Measurements from ENCODE around the gene CCDC14.
"Not testable (repeated sequence)": the region's sequence is repeated elsewhere in the genome, so short reads cannot be mapped to it uniquely, and the experiment has no call there.

The CCDC14 gene

DNA sequence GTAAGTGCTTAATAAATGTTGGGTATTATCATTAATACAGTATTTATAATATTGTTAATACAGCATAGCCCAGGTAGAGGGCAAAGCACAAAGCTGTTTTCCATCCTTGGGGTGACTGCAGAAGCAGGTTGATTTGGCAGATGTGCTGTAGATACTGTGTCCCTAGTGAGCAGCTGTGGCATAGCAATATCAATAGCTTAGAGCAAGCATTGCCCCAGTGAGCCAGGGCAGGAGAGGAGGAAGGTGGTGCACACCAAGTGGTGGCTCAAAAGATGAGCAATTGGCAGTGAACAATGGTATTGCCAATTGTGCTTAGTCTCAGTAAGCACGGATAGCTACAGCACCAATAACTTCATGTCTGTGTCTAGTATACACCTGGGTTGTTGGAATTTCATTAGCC is 5.8 kb upstream of the CCDC14 start:
- not testable (repeated sequence) for DNase-seq

- DNase-seq: not testable (repeated sequence)
Measured at GRCh38 chr3:123964793-123965192, 3.8 kb upstream of the CCDC14 start.

DNA sequence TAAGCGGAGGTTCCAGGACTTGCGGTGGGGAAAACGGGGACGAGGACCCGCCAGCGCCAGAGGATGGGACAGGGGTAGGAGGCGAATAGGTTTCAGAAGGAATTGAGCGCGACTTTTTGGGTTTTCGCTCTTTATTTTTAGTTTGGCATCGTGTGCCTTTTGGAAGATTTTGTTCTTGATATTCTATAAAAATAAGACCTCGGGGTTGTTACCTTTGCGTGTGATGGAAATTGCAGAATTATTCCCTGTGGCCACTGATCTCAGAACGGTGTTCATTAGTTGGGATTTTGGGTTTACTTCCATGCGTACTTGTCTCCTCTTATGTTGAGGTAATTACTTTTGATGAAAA is 453 bp upstream of the CCDC14 start:
- no peak for DNase-seq

GRCh38 chr3:123953735-123954134 is 7.3 kb downstream of the CCDC14 start:
- DNase-seq: no peak

DNA sequence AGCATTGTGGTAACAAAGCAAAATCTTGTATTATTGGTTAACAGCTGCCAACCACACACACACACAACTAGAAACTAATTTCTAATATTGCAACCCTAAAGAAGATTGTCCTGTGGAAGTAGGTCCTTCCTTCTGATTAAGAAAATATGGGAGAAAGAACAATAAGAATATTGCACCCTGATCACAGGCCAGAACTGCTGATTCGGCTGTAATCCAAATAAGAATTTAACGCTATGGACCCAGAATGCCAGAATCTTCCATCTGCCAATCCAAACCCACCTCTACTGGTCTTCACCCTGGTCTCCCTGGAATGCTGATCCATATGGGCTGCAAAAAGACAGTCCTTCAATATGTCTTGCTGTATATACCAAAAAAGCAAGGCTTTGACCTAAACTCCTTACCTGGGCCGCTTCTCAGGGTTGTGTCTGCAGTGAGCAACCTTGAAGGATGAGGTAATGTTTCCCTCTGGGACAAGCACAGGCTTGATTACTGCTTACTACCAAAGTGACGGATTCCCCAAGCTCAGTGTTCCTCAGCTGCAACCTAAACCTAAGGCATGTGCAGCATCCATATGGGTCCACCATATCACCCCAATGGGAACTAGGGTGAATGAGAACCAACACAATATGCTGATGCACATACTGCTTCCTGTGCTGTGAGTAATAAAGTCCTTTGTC is 8.0 kb downstream of the CCDC14 start:
- no peak for DNase-seq

- DNase-seq: no peak
Measured at GRCh38 chr3:123951522-123952447, 9.2 kb downstream of the CCDC14 start.

DNA sequence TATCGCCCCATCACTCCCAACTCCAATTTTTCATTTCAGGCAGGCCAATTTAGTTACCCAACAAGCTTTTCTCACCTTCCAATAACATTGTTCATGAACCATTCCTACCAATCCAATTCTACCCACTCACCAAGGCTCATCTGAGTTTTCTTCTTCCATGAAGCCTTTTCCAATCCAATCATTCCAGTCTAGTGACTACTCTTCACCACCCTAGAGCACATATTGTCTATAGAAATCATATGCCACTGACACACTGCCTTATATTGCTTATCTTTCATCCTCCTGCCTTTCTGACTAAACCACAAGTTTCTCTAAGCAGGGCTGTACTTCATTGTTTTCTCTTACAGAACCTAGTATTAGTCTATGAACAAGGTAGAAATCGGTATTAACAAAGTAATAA is 11.4 kb downstream of the CCDC14 start:
- DNase-seq: no peak

GRCh38 chr3:123948449-123948848 is 12.6 kb downstream of the CCDC14 start:
- no peak for DNase-seq

DNA sequence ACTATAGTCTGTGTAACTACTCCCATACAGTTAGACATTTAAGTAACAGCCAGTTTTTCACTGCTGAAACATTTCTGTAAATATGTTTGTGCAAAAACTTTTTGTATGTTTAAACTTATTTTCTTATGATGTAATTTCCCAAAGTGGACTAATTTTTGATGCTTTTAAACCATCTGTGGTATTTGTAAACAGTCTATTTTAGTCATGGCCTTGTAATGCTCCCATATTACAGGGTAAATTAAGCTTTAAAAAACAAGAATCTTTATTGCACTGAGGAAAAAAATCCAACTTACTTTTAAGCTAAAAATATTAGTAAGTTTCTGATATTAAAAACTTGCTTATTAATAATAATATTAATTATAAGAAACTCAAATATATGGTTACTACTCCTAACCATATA is 13.5 kb downstream of the CCDC14 start:
- no peak for DNase-seq

DNA sequence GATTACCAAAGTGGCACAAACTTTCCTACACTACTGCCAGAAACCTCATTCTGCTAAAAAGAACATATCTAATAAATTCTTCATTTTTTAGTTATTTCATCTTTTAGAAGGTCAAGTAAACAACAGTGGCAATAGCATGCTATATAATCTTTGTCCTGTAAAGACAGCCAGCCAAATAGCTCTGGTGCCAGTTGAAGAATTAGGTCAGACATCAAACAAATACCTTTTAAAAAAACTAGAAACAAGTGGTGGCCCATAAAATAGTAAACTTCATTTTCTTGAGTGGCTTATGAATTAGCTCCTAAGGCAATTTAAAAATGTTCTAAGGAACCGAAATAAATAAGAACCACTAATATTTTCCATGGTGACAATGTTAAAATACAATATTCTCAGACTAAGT is 19.5 kb downstream of the CCDC14 start:
- DNase-seq: no peak

GRCh38 chr3:123941121-123941520 is 19.9 kb downstream of the CCDC14 start:
- DNase-seq: no peak

- no peak for DNase-seq
Measured at GRCh38 chr3:123939706-123940105, 21.3 kb downstream of the CCDC14 start.

DNA sequence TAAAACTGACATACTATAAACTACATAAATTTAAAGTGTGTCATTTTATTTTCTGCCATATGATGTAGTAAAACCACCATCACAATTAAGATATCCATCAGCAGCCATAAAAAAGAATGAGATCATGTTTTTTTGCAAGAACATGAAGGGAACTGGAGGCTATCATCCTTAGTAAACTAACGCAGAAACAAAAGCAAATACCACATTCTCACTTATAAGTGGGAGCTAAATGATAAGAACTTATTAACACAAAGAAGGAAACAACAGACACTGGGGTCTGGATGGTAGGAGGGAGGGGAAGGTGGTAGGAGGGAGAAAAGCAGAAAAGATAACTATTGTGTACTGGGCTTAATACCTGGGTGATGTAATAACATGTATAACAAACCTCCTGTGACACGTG is 24.6 kb downstream of the CCDC14 start:
- DNase-seq: no peak

GRCh38 chr3:123935830-123936229 is 25.2 kb downstream of the CCDC14 start:
- DNase-seq: no peak

DNA sequence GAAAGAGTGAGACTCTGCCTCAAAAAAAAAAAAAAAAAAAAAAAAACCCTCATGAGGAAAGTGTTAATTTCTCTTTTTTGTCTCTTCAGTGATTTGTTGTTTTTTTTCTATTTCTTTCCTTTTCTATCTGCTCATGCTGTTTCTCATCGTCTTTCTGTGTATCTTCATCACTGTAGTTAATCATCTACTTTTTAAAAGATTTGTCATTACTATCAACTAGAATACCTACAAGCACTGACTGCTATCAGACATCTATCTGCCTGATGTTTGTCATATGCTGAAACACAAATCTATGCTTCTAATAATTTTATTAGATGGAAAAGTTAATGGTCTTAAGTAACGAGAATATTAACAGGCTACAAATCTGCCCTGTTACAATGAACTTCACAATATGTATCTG is 26.8 kb downstream of the CCDC14 start:
- no peak for DNase-seq

DNA sequence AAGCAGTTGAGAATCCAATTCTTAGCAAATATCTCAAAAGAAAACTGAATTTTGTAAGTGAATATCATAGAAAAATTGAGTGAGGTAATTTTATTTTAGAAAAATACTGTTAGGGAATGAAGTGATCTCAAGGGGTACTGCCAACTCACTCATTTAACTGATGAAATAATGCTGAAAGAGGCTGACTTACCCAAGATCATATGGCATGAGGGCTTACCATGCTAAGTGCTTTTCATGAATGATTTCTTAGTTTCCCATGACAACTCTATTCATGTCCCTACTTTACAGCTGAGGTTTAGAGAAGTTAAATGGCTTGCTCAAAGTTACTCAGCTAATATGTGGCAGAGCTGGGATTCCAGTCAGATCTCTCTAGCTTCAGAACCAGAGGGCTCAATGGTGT is 30.6 kb downstream of the CCDC14 start:
- peak in 1 of 2 donors; percentile 3 for DNase-seq

GRCh38 chr3:123929325-123929724 is 31.7 kb downstream of the CCDC14 start:
- DNase-seq: no peak

- no peak for DNase-seq
Measured at GRCh38 chr3:123926396-123926795, 34.6 kb downstream of the CCDC14 start.

GRCh38 chr3:123920868-123921267 is 40.2 kb downstream of the CCDC14 start:
- DNase-seq: no peak

- DNase-seq: no peak
Measured at GRCh38 chr3:123920383-123920782, 40.6 kb downstream of the CCDC14 start.

GRCh38 chr3:123919353-123919752 is 41.7 kb downstream of the CCDC14 start:
- DNase-seq: no peak

DNA sequence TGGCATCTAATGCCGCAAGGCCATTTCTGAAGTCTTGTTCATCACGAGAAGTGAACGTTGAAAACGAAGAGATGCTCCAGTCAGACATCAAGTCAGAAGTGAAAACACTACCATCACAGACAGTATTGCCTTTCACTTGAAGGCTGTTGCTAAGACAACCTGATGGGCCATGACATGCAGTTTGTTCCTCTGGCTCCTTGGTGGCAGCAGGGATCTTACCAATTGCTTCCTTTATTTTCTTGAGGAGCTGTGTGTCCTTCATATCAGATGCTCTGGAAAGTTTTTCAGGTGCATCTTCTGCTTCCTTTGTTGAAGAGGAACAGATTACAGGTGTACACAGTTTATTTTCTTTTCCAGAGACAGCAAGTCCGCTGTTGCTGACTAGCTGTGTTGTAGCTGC is 46.2 kb downstream of the CCDC14 start:
- DNase-seq: no peak

DNA sequence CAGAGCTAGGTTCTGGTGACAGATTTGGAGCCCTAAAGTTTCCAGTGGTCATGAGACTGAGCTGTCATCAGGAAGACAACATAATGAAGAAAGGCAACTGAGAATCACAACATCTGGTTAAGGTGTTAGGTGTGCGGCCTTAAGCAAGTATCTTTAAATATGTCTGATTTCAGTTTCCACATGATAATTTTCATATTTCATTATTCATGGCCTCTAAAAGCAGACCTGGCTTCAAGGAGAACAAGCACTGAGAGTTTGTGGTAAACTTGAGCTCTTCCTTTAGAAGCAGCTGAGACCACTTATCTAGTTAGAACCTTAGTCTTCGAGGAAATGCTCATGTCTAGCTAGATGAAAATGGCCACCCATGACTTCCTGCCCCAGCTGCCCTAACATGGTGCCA is 51.2 kb downstream of the CCDC14 start:
- DNase-seq: no peak

- DNase-seq: no peak
Measured at GRCh38 chr3:123907720-123908119, 53.3 kb downstream of the CCDC14 start.
